ENCODE data around the gene FAAP100. TPM values are rescaled to one million over a fixed set of nuclear protein-coding genes. Genes with fewer than 3 reads are reported as not detected.
"Not testable (repeated sequence)": the region's sequence is repeated elsewhere in the genome, so short reads cannot be mapped to it uniquely, and the experiment has no call there.

FAAP100 gene
- total and polyA plus RNA-seq, 9 donors: 0.77 to 29.1 (median 25.0) TPM

DNA sequence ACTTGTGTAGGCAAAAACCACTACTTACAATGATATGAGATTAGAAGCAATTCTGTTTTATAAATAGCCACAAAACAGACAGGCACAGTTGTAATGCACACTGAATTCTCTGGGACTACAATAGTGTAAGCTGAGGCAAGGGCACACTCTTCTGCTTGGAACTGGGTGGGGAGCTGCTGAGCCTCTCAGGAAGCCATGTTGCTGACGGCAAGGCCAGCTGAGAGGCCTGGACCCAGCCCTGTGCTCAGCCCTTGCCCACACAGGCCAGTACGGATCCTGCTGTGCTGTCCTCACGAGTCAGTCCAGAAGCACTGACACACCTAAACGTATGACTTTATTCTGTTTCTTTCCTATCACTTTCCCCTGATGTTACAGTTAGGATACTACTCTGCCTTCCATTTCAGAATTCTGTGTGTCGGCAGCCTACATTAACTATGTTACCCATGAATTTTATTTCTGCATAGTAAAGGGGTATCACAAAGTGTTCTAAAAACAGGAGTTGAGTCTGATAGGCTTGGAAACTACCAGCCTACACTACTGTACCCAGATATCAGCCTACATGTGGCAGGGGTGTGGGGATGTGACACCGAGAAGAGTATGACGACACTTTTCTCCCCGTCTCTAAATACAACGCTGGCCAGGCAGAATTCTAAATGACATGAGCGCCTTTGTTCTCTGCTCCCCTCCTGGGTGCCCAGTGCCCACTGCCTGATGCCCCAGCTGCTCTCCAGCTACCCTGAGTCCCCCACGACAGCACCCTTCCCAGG lies 41.1 kb upstream of the FAAP100 start:
- H3K4me1 ChIP-seq (ENCODE audit: insufficient read depth): no peaks in the 10 kb centered on the region
- H3K27ac ChIP-seq: no peak overlapping the region
- 92% methylated on average over 11 of the region's 11 CpGs for WGBS, 3 donors
- H3K27me3 ChIP-seq: no peaks in the 10 kb centered on the region
- no peak for TF ChIP-seq EP300 (IDR thresholded peaks at IDR 0.05)
- intact Hi-C loops (cut with DNase I): loop anchor here in 2 of 4 donors (10.0 kb wide), 1 partner anchor 68 kb away; the partner anchor contains the start of gene FSCN2 (in 2 of the 2)
- H3K36me3 ChIP-seq: no peaks in the 10 kb centered on the region
- DNase-seq: no peak
- H3K4me3 ChIP-seq: no peak overlapping the region
- H3K9me3 ChIP-seq: no peaks in the 10 kb centered on the region

DNA sequence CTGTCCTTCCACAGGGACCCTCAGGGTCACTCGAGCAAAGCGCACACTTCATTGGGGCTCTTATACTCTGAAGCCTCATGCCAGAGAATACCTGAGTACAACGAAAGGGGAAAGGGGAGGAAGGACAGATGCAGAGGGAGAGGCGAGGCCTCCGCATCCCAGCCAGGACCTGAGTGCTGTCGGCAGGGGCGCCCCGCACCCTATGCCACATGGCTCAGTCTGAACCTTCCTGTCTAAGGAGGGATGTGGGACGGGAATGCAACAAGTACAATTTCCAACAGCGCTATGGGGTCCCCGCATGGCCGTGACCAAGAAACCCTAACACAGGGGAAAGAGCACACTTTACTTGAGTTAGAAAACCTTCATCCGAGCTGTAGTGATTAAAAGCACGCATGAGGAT lies 39.8 kb upstream of the FAAP100 start:
- H3K36me3 ChIP-seq: no peaks in the 10 kb centered on the region
- 89 to 91% (median 90%) methylated on average over 14 of the region's 14 CpGs for WGBS, 3 donors

DNA sequence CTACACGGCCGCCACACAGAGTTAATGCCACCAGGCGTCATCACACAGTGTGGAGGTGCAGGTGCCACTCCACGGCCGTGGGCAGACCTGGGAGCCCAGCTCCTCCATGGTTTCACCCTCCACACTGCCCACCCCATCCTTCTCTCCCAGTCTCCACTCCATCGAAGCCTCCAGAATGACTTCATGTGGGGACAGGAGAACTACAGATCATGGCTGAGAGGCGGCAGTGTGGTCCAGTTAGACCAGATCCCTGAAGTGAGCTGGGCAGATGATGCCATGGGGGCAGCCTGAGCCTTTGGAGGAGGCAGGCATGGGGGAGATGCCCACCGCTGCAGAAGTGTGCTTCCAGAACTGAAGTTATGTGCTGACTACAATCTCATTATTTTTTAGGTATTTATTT lies 38.0 kb upstream of the FAAP100 start:
- intact Hi-C loops (cut with DNase I): loop anchor here in 2 of 4 donors (10.0 kb wide), 1 partner anchor 65 kb away; the partner anchor contains the start of gene FSCN2 (in 2 of the 2)

More for the DNA sequence above, 39.8 kb upstream of the FAAP100 start:
- H3K27me3 ChIP-seq: no peaks in the 10 kb centered on the region
- intact Hi-C loops (cut with DNase I): loop anchor here in 2 of 4 donors (10.0 kb wide), 1 partner anchor 67 kb away; the partner anchor contains the start of gene FSCN2 (in 2 of the 2)
- no peak for DNase-seq
- no peak overlapping the region for H3K4me3 ChIP-seq
- H3K27ac ChIP-seq: no peak overlapping the region
- TF ChIP-seq EP300 (IDR thresholded peaks at IDR 0.05) (no peak), POLR2A (IDR thresholded peaks at IDR 0.05) (no peak)
- TF ChIP-seq, protein P1, sequence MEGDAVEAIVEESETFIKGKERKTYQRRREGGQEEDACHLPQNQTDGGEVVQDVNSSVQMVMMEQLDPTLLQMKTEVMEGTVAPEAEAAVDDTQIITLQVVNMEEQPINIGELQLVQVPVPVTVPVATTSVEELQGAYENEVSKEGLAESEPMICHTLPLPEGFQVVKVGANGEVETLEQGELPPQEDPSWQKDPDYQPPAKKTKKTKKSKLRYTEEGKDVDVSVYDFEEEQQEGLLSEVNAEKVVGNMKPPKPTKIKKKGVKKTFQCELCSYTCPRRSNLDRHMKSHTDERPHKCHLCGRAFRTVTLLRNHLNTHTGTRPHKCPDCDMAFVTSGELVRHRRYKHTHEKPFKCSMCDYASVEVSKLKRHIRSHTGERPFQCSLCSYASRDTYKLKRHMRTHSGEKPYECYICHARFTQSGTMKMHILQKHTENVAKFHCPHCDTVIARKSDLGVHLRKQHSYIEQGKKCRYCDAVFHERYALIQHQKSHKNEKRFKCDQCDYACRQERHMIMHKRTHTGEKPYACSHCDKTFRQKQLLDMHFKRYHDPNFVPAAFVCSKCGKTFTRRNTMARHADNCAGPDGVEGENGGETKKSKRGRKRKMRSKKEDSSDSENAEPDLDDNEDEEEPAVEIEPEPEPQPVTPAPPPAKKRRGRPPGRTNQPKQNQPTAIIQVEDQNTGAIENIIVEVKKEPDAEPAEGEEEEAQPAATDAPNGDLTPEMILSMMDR (IDR thresholded peaks at IDR 0.05): no peak
- H3K4me1 ChIP-seq (ENCODE audit: insufficient read depth): no peaks in the 10 kb centered on the region
- H3K9me3 ChIP-seq: no peaks in the 10 kb centered on the region

DNA sequence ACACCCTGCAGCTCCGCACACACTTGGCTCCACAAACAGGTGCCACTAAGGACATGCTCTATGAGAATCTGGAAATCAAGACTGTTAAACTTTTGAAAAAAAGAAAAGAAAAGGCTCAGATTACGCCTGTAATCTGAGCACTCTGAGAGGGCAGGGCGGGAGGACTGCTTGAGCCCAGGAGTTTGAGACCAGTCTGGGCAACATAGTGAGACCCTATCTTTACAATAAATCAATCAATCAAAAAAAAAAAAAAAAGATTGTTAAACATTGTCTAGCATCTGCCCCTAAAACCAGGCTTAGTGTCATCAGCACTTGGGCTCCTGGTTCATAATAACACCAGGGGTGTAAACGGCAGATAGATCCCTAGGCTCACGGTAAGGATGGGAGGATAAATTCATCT lies 37.5 kb upstream of the FAAP100 start:
- H3K9me3 ChIP-seq: no peaks in the 10 kb centered on the region
- H3K4me1 ChIP-seq (ENCODE audit: insufficient read depth): no peaks in the 10 kb centered on the region
- H3K4me3 ChIP-seq: no peak overlapping the region
- H3K27me3 ChIP-seq: no peaks in the 10 kb centered on the region
- no peak overlapping the region for H3K27ac ChIP-seq
- DNase-seq: no peak
- 89 to 92% (median 90%) methylated on average over 5 of the region's 5 CpGs for WGBS, 3 donors
- intact Hi-C loops (cut with DNase I): loop anchor here in 2 of 4 donors (10.0 kb wide), 1 partner anchor 65 kb away; the partner anchor contains the start of gene FSCN2 (in 2 of the 2)
- no peaks in the 10 kb centered on the region for H3K36me3 ChIP-seq
- TF ChIP-seq, protein P1 (IDR thresholded peaks at IDR 0.05): no peak
- no peak for TF ChIP-seq EP300 (IDR thresholded peaks at IDR 0.05)
- no peak for TF ChIP-seq POLR2A (IDR thresholded peaks at IDR 0.05)

More for the DNA sequence above, 38.0 kb upstream of the FAAP100 start:
- Histone ChIP-seq H3K4me1 (ENCODE audit: insufficient read depth) (no peaks in the 10 kb centered on the region), H3K27me3 (no peaks in the 10 kb centered on the region), H3K9me3 (no peaks in the 10 kb centered on the region), H3K4me3 (no peak overlapping the region), H3K27ac (no peak overlapping the region), H3K36me3 (no peaks in the 10 kb centered on the region)
- DNase-seq: no peak
- TF ChIP-seq EP300 (IDR thresholded peaks at IDR 0.05): no peak
- no peak for TF ChIP-seq POLR2A (IDR thresholded peaks at IDR 0.05)
- TF ChIP-seq, protein P1 (IDR thresholded peaks at IDR 0.05): no peak
- 89 to 93% (median 92%) methylated on average over 8 of the region's 8 CpGs for WGBS, 3 donors

DNA sequence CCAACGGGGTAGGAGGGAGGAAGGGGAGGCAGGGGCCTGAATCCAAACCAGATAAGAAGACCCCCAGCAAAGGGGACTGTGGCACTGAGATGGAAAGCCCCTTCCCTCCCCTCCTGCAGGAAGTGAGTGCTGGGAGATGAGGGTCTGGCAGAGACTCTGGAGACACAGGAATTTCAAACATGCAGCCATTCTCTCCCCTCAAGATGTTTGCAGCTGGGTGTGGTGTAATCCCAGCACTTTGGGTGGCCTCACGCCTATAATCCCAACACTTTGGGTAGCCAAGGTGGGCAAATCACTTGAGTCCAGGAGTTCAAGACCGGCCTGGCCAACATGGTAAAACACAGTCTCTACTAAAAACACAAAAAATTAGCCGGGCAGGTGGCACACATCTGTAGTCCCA lies 33.9 kb upstream of the FAAP100 start:
- TF ChIP-seq POLR2A (IDR thresholded peaks at IDR 0.05) (no peak), EP300 (IDR thresholded peaks at IDR 0.05) (no peak)
- TF ChIP-seq, protein P1 (IDR thresholded peaks at IDR 0.05): no peak
- Histone ChIP-seq H3K36me3 (no peaks in the 10 kb centered on the region), H3K4me1 (ENCODE audit: insufficient read depth) (no peaks in the 10 kb centered on the region), H3K27ac (no peak overlapping the region), H3K27me3 (no peaks in the 10 kb centered on the region), H3K4me3 (no peak overlapping the region), H3K9me3 (no peaks in the 10 kb centered on the region)
- intact Hi-C loops (cut with DNase I): no loop called here
- DNase-seq: no peak
- 44 to 67% (median 48%) methylated on average over 4 of the region's 4 CpGs for WGBS, 3 donors

DNA sequence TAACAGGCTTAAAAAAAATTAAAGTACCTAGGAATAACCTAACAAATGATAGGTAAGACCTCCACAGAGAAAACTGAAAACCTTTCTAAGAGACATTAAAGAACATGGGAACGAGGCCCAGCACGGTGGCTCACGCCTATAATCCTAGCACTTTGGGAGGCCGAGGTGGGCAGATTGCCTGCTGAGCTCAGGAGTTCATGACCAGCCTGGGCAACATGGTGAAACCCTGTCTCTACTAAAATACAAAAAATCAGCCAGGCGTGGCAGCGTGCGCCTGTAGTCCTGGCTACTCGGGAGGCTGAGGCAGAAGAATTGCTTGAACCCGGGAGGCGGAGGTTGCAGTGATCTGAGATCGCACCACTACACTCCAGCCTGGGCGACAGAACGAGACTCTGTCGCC lies 32.6 kb upstream of the FAAP100 start:
- H3K9me3 ChIP-seq; DNase-seq; H3K27me3 ChIP-seq; H3K4me1 ChIP-seq (ENCODE audit: insufficient read depth); intact Hi-C loops (cut with DNase I); H3K4me3 ChIP-seq; H3K27ac ChIP-seq; H3K36me3 ChIP-seq: not testable (repeated sequence)
- 74 to 87% (median 84%) methylated on average over 14 of the region's 14 CpGs for WGBS, 3 donors

All from ovary (tissue), 9 donors.